ENCODE data around the gene ZNF827.

Gene ZNF827

GRCh38 chr4:145788755-145789154, 149.9 kb downstream of the ZNF827 start (continued):
- TF ChIP-seq TSHZ2 (CRISPR knock-in tag; IDR thresholded peaks at IDR 0.05) (no peak), TOX (CRISPR knock-in tag; IDR thresholded peaks at IDR 0.05; ENCODE audit: borderline replicate concordance) (no peak), CREB5 (CRISPR knock-in tag; IDR thresholded peaks at IDR 0.05; ENCODE audit: low read depth) (no peak), CSDC2 (CRISPR knock-in tag; IDR thresholded peaks at IDR 0.05) (no peak), ZNF8 (CRISPR knock-in tag; IDR thresholded peaks at IDR 0.05) (no peak), BACH2 (CRISPR knock-in tag; IDR thresholded peaks at IDR 0.05; ENCODE audit: borderline replicate concordance) (no peak), ZC3H10 (CRISPR knock-in tag; IDR thresholded peaks at IDR 0.05) (no peak), ARNTL (CRISPR knock-in tag; IDR thresholded peaks at IDR 0.05; ENCODE audit: borderline replicate concordance, low read depth) (no peak), RARB (CRISPR knock-in tag; IDR thresholded peaks at IDR 0.05) (no peak), PPARA (CRISPR knock-in tag; IDR thresholded peaks at IDR 0.05; ENCODE audit: borderline replicate concordance) (no peak)

GRCh38 chr4:145786830-145787229, 151.8 kb downstream of the ZNF827 start:
- ATAC-seq: no peak
- no peak for TF ChIP-seq OSR1 (CRISPR knock-in tag; IDR thresholded peaks at IDR 0.05)
- TF ChIP-seq PPARA (CRISPR knock-in tag; IDR thresholded peaks at IDR 0.05; ENCODE audit: borderline replicate concordance): no peak
- TF ChIP-seq BACH2 (CRISPR knock-in tag; IDR thresholded peaks at IDR 0.05; ENCODE audit: borderline replicate concordance): no peak
- no peak for TF ChIP-seq GLIS3 (CRISPR knock-in tag; IDR thresholded peaks at IDR 0.05)

GRCh38 chr4:145786261-145786660, 152.4 kb downstream of the ZNF827 start:
- TF ChIP-seq CREB5 (CRISPR knock-in tag; IDR thresholded peaks at IDR 0.05; ENCODE audit: low read depth) (no peak), ZFP3 (CRISPR knock-in tag; IDR thresholded peaks at IDR 0.05) (no peak), ZNF8 (CRISPR knock-in tag; IDR thresholded peaks at IDR 0.05) (no peak), CSDC2 (CRISPR knock-in tag; IDR thresholded peaks at IDR 0.05) (no peak), OSR1 (CRISPR knock-in tag; IDR thresholded peaks at IDR 0.05) (no peak), ARNTL (CRISPR knock-in tag; IDR thresholded peaks at IDR 0.05; ENCODE audit: borderline replicate concordance, low read depth) (no peak), ZC3H10 (CRISPR knock-in tag; IDR thresholded peaks at IDR 0.05) (no peak), ESRRG (CRISPR knock-in tag; IDR thresholded peaks at IDR 0.05) (no peak), RARB (CRISPR knock-in tag; IDR thresholded peaks at IDR 0.05) (no peak), POU6F1 (CRISPR knock-in tag; IDR thresholded peaks at IDR 0.05; ENCODE audit: borderline replicate concordance, low read depth) (no peak), TOX (CRISPR knock-in tag; IDR thresholded peaks at IDR 0.05; ENCODE audit: borderline replicate concordance) (no peak), ISL1 (CRISPR knock-in tag; IDR thresholded peaks at IDR 0.05) (no peak), ZNF70 (CRISPR knock-in tag; IDR thresholded peaks at IDR 0.05) (no peak), PPARA (CRISPR knock-in tag; IDR thresholded peaks at IDR 0.05; ENCODE audit: borderline replicate concordance) (no peak), GLIS3 (CRISPR knock-in tag; IDR thresholded peaks at IDR 0.05) (no peak), CSRNP3 (CRISPR knock-in tag; IDR thresholded peaks at IDR 0.05) (no peak), TCF4 (CRISPR knock-in tag; IDR thresholded peaks at IDR 0.05; ENCODE audit: borderline replicate concordance) (no peak), TSHZ2 (CRISPR knock-in tag; IDR thresholded peaks at IDR 0.05) (no peak)
- ATAC-seq: no peak
